ENCODE data around the gene CFDP1.
A peak's percentile ranks its signal among the peaks of the same experiment; 100 is the strongest.
"Not testable (repeated sequence)": the region's sequence is repeated elsewhere in the genome, so short reads cannot be mapped to it uniquely, and the experiment has no call there.

The CFDP1 gene

DNA sequence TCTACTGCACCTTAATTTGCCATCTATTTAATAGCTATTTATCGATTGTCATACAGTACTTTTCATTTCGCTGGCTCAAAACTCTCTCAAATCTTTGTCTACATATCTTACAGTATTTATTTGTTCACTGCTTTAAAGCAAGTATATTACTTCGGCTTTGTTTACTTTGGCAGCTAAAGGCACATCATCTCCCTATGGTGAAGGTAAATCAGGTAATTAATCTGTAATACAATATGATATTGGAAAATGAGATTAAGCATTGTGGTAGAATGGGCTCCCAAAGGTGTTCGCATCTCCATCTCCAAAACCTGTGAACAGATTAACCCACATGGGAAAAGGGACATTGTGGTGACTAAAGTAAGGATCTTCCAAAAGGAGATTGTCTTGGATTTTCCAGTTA, 24.7 kb upstream of the CFDP1 start:
- DNase-seq, result no peak

DNA sequence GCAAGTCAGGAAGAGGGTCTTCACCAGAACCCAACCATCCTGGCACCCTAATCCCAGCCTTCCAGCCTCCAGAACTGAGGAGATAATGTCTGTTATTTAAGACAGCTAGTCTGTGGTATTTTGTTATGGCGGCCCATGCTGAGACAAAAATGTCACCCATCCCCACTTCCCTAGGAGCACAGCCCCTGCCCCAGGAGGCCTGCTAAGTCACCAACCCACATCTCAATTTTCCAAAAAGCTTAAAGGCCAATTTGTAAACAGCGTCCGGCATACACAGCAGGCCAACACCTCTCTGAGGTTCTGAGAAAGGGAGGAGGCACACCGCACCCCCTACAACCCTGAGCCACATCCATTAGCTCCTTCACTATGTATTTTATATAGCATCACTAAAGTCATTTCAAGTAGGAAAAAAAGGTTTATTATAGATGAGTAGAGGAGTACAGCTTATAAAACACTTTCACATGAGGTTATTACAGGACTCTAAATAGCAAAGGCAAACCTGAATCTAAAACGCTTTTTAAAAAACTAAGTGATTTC, 24.2 kb upstream of the CFDP1 start:
- no peak for DNase-seq

DNA sequence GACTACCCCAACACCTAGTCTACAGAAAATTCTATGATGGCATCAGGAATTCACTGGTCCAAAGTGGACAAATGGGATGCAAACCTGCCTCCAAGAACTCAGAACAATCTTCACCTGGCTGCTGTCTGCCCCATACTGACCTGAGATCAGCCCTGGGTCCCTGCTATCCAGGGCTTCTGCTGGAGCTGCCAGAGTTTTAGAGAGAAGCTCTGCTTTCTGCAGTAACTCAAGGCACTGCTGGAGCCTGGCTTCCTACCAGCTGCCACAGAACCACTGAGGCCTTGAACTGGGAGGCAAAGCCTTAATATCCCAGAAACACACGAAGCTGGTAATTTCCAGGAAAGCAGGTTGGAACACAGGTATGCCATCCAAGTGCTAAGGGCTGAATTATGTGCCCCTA, 23.7 kb upstream of the CFDP1 start:
- no peak for DNase-seq

DNA sequence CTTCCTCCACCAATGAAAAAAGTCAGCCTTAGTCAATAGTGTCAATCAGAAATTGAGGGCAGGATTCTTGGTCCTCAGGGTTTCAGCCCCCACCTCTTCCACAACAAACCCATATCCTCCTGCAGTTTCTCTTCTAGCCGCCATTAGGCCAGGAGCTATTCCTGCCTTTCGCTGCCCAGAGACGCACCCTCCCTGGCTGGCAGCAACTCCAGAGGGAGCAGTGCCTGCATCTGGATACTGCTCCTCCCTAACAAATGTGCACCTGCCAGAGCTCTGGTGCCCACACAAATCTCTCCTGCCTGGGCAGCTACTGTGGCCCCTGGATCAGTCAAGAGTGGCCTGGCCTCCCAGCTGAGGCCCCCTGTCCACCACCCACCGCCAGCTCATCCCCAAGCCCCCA, 23.2 kb upstream of the CFDP1 start:
- not testable (repeated sequence) for DNase-seq

DNA sequence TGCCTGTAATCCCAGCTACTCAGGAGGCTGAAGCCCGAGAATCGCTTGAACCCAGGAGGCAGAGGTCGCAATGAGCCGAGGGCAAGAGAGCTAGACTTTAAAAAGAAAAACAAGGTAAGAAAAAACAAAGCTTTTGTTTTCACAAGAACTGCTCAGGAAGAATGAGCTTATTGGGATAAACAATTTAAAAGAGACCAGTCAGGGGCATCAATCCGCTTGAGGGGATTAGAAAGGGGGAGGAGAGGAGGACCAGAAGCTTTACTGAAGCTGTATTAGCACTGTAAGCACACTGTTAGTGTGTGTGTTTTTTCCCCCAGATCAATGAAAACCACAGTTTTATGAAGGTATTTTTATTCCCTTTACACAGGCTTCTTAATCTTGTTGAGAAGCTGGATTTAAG, 22.4 kb upstream of the CFDP1 start:
- no peak for DNase-seq

DNA sequence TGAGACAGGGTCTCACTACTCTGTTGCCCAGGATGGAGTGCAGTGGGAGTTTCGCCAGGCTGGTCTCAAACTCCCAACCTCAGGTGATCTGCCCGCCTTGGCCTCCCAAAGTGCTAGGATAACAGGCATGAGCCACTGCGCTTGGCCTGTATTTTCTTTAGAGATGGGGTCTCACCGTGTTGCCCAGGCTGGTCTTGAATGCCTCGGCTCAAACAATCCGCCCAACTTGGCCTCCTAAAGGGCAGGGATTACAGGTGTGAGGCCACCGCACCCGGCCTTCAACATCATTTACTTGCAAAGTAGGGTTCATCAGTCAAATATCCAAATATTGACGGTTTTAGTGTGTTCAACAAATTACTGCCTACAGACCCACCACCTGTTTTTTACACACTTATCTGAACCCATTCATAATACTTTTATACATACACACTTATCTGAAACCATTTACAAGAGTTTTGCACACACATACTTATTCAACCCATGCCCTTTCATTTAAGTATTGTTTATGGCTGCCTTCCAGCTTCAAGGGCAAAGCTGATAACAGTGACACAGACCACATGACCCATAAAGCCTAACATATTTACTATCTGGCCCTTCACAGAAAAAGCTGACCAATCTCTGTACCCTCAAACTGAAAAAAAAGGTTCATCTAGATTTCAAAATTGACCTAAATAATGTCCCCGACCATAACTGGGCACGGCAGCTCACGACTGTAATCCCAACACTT, 19.3 kb upstream of the CFDP1 start:
- DNase-seq, result no peak

DNA sequence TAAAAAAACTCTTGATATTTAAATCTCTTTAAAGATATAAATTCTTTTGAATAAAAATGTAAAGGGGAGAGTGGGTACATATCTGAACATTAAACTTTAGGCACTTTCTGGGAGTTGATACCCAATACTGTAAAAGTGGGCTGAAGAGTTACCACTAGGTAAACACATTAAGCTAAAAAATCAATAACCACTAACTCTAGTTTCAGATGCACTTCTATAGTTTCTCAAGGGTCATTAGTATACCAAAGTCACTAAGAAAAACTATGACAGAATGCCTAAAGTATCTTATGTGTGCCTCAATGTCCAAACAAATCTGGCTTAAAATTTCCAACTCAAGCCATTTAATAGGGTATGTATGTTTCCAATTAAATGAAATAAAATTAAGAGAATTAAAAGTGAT, 13.1 kb upstream of the CFDP1 start:
- DNase-seq, result no peak

DNA sequence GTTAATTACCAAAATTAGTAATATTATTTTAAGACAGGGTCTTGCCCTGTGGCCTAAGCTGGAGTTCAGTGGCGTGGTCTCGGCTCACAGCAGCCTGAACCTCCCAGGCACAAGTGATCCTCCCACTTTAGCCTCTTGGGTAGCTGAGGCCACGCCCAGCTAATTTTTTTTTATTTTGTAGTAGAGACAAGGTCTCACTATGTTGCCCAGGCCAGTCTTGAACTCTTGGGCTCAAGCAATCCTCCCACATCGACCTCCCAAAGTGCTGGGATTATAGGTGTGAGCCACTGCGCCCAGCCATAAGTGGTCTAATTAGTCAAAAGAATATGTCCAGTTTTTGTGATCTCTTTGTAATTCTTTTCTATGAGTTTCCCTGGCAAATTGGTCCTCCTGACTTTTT, 12.0 kb upstream of the CFDP1 start:
- DNase-seq, result no peak

DNA sequence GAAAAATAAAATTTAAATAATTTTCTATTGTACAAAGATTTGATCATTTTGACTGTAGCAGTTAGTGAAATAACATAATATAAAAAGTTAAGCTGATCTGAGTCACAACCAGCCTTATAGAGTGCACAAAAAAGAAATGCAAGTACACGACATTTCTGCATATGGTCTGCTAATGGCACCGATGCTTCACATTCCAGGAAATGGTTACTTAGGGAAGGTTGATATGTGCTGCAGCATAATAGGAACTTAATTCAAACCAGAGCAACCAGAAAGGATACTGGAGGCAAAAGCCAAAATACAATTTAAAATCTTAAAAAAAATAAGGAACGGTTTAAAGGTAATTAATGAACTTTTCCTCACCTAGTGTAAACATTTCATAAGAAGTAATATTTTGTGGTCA, 10.0 kb upstream of the CFDP1 start:
- no peak for DNase-seq

DNA sequence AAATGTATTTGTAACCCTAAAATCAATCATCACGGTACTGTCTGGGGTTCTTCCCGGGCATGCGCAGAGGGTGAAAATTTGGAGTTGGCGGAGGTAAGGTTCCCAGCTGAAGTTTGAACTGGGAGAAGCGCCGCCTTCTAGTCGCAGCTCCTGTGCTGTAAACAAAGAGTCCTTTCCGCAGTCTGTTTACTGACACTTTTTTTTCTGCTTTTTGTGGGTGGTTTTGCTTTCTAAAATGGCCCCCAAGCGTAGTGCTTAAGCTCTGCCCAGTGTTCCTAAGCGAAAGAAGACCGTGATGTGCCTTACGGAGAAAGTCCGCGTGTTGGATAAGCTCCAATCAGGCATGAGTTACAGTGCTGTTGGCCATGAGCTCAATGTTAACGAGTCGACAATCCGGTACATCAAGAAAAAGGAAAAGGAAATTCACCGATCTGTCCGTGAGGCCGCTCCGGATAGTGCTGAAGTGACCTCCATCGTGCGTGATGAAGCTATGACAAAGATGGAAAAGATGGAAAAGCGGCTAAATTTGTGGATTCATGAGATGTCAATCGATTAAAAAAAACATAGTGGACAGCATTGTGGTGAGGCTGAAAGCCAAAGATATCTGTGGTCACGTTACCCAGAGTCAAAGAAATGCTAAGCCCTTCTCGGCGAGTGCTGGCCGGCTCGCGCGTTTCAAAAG, 570 bp upstream of the CFDP1 start:
- peak; percentile 90 for DNase-seq

DNA sequence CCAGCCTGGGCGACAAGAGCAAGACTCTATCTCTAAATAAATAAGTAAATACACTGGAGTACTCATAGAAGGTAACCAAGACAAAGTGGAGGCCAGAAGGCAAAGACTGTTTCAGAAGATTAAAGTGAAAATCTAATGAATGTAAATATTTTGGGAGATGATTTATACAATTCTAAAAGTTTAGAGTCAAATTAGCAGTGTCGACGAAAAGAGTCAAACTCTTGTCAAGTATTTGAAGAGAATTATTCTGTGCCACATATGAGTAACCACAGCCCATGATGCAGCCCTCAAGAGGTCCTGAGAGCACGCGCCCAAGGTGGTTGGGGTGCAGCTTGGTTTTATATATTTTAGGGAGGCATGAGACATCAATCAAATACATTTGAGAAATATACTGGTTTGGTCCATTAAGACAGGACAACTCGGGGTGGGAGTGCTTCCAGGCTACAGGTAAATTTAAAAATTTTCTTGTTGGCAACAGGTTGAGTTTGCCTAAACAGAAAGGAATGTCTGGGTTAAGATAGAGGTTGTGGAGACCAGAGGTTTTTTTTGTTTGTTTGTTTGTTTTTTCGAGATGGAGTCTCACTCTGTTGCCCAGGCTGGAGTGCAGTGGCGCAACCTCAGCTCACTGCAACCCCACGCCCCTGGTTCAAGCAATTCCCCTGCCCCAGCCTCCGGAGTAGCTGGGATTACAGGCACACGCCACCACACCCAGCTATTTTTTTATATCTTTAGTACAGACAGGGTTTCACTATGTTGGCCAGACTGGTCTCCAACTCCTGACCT, 3.5 kb downstream of the CFDP1 start:
- no peak for DNase-seq

DNA sequence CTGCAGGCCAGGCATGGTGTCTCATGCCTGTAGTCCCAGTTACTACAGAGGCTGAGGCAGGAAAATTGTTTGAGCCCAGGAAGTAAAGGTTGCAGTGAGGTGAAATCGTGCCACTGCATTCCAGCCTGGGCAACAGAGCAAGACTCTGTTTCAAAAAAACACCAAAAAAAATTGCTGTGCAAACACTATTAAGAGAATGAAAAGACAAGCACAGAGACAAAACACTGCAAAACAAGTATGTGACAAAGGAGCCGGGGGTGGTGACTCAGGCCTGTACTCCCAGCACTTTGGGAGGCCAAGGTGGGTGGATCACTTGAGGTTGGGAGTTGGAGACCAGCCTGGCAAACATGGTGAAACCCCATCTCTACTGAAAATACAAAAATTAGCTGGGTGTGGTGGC, 6.8 kb downstream of the CFDP1 start:
- DNase-seq, result not testable (repeated sequence)

DNA sequence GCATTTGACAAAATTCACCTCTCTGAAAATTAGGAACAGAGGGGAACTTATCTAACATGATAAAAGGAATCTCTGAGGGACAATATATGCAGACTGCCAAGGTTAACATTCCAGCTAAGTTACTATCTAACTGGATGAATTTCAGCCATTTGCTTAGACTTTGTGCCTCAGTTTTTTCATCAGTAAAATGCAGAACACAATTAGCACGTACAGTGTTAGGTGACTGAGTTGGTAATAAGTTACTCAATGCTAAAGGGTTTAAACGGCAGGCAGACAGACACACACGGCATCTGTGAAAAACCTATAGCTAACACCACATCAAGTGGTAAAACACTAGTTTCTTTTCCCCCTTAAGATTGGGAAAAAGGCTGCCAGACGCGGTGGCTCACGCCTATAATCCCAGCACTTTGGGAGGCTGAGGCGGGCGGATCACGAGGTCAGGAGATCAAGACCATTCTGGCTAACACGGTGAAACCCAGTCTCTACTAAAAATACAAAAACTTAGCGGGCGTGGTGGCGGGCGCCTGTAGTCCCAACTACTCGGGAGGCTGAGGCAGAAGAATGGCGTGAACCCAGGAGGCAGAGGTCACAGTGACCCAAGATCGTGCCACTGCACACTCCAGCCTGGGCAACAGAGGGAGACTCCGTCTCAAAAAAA, 9.1 kb downstream of the CFDP1 start:
- not testable (repeated sequence) for DNase-seq

DNA sequence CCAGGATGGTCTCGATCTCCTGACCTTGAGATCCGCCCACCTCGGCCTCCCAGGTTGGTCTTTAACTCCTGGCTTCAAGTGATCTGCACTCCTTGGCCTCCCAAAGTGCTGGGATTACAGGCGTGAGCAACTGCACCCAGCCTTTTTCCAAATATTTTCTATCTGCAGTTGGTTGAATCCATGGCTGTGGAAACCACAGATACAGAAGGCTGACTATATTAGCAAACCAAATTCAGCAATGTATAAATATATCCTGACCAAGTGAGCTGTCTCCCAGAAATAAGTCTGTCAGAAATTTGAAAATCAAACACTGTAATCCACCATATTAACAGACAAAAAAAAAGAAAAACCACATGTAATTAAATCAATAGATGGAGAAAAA, 9.6 kb downstream of the CFDP1 start:
- no peak for DNase-seq

DNA sequence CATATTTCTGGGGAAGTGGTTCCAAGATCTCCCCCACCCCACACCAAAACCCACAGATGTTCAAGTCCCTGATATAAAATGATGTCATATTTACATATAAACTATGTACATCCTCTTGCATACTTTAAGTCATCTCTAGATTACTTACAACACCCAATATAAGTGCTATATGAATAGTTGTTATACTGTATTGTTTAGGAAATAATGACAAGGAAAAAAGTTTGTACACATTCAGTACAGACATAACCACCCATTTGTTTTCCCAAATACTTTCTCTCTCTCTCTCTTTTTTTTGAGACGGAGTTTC, 11.5 kb downstream of the CFDP1 start:
- no peak for DNase-seq

DNA sequence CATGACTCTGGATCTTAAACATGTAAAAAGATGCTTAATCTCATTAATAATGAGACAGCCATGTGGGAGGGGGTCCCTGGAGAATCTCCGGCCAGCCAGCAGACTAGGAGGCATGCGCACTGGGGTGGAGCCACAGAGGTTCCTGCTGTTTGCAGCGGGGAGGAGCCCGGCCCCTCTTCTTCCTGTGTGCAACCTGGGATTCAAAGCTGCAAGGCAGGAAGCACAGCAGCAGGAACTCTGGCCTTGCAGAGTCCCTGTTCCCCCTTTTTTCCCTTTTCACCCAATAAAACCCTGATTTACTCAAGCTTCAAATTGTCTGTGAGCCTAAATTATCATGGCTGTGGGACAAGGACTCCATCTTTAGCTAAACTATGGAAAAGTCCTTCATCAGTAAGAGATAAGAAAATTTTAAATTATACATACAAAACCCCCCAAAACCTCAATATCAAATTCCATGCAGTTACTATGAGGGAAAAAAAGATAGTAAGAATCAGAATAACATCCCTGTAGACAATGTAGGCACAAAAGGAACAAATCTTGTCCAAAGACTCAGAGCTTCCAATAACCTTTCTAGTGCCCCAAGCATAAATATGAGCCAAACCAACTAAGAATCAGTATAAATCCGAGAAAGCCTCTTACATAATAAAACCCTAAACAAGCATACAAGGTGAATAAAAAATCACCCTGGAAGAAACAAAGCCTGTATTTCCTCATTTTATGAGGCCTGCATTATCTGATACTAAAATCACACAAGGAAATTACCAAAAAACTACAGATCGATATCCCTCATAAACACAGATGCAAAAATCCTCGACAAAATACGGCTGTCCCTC, 12.1 kb downstream of the CFDP1 start:
- DNase-seq, result no peak

DNA sequence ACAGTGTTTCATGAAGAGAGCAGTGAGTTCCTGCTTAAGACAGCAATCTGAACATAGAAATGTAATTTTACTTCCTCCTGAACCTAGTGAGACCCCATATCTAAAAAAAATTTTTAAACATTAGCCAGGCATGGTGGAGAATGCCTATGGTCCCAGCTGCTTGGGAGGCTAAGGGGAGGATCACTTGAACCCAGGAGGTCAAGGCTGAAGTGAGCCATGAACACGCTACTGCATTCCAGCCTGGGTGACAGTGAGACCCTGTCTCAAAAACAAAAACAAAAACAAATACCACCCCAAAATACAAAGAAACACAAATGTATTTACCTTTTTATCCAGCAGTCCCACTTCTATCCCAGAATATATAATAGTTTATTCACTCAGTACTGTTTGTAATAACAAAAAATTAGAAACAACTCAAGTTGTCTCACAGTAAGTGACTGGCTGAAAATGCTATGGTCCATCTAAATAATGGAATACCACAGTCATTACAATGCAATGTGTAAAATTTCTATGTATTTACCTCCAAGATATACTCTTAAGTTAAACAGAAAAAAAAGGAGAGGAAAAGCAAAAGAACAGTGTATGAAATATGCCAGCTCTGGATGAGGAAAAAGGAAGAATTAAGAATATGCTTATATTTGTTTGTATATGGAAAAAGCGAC, 16.3 kb downstream of the CFDP1 start:
- no peak for DNase-seq

DNA sequence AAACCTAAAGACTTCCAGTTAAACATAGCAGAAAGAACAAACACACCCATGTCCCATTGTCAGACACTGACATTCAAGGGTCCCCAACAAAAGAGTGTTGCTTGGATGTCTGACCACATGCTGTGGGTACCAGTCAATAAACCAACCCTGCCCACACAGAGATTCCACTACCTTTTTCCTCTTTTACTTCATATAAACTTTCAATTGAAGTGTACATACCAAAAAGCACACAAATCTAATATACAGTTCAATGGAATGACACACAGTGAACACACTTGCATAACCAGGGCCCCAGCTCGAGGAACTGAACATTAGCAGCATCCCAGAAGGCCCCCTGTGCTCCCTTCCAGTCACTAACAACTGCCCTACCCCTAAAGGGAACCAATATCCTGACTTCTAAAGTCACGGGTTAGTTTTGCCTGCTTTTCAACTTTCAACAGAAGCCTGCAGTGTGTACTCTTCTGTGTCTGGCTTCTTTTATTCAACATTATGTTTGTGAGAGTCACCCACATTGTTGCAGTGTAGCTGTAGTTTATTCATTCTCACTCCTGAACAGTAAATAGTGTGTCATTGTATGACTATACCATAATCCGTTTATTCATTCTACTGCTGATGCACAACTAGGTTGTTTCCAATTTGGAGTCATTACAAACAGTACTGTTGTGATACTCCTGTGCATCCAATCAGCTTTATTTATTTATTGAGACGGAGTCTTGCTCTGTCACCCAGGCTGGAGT, 18.0 kb downstream of the CFDP1 start:
- no peak for DNase-seq

DNA sequence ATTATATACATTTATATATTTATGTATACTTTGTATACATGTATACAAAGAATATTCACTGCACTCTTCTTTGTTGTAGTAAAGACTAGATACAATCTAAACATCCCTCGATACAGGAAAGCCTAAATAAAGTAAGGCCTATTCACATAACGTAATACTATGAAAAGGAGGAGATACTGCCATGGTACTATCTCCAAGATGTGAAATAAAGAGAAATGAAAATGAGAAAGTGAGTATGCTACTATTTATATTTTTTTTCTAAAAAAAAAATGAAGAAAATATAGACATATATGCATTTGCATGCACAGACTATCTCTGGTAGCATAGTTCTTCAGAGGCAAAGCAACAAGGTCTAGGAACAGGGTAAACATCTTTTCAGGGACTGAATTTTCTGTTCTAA, 19.4 kb downstream of the CFDP1 start:
- no peak for DNase-seq

DNA sequence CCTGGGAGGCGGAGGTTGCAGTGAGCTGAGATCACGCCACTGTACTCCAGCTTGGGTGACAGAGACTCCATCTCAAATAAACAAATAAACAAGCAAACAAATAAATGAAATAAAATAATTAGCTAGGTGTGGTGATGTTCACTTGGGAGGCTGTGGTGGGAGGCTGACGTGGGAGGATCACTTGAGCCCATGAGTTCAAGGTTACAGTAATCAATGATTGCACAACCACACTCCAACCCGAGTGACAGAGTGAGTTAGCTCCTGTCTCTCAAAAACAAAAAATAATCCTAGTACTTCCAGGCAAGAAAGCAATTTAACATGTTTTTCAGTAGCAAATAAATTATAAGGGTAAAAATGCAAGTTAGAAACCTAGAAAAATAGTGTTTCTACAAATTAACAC, 26.4 kb downstream of the CFDP1 start:
- no peak for DNase-seq

DNA sequence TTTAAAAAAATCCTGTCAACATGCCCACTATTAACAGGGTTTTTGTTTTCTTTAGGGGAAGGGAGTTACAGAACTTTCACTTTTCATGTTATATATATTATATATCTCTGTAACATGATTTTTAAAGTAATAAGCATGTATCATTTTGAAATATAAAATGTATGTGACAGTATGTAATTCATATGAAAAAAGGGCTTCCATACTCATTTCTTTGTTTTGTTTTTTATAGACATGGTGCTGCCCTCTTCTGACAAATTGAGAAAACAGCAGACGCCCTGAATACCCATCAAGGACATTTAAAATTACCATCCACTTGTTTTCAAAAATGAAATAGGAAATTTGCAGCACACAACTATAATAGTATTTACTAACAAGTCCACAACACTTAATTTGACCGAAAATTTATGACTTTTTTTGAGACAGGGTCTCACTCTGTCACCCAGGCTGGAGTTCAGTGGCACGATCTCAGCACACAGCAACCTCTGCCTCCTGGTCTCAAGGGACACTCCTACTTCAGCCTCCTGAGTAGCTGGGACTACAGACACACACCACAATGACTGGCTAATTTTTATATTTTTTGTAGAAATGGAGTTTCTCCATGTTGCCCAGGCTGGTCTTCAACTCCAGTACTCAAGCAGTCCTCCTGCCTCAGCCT, 30.4 kb downstream of the CFDP1 start:
- peak; percentile 57 for DNase-seq

All from CD4-positive, alpha-beta T cell treated with Interleukin-17A for 1 hour (primary cell).